H9 (cell line): ENCODE data around the gene CABP4. TPM values are rescaled to one million over a fixed set of nuclear protein-coding genes. Genes with fewer than 3 reads are reported as not detected.

Experiments used
- DNase-seq: peaks from one replicate; pipeline ENCODE4 v3.0.0-alpha.2; 2017
- H2AFZ ChIP-seq: one replicate; pipeline ENCODE4 v1.6.1; 2013; ENCODE audit warnings: mild to moderate bottlenecking, low read length, control low read depth, moderate library complexity
- H2AK5ac ChIP-seq: 2 replicates; pipeline ENCODE4 v1.6.1; 2013; ENCODE audit warnings: low read length, control low read depth, mixed read lengths; ENCODE audit not compliant: insufficient read length
- H2BK120ac ChIP-seq: one replicate; pipeline ENCODE4 v1.6.1; 2013; ENCODE audit warnings: low read depth, mild to moderate bottlenecking, low read length, control low read depth, inconsistent platforms; ENCODE audit not compliant: poor library complexity, severe bottlenecking
- H2BK12ac ChIP-seq: 2 replicates; pipeline ENCODE4 v1.6.1; 2013; ENCODE audit warnings: low read length, control low read depth, mixed read lengths, low read depth; ENCODE audit not compliant: insufficient read length
- H2BK15ac ChIP-seq: 2 replicates; pipeline ENCODE4 v1.6.1; 2013; ENCODE audit warnings: low read depth, low read length, control low read depth
- H2BK20ac ChIP-seq: one replicate; pipeline ENCODE4 v1.6.1; 2013; ENCODE audit warnings: low read depth, mild to moderate bottlenecking, low read length, control low read depth, inconsistent platforms; ENCODE audit not compliant: poor library complexity, severe bottlenecking
- H2BK5ac ChIP-seq: 2 replicates; pipeline ENCODE4 v1.6.1; 2013; ENCODE audit warnings: low read length, control low read depth, mixed read lengths; ENCODE audit not compliant: insufficient read length
- H3K14ac ChIP-seq: 2 replicates; pipeline ENCODE4 v1.6.1; 2013; ENCODE audit warnings: low read length, control low read depth; ENCODE audit not compliant: insufficient read depth
- H3K18ac ChIP-seq: 2 replicates; pipeline ENCODE4 v1.6.1; 2013; ENCODE audit warnings: low read depth, mild to moderate bottlenecking, mixed read lengths, low read length, control low read depth; ENCODE audit not compliant: insufficient read length
- H3K23ac ChIP-seq: 2 replicates; pipeline ENCODE4 v1.6.1; 2013; ENCODE audit warnings: low read length, control low read depth, mixed read lengths, low read depth; ENCODE audit not compliant: insufficient read length
- H3K23me2 ChIP-seq: 2 replicates; pipeline ENCODE4 v1.6.1; 2013; ENCODE audit warnings: low read depth, mild to moderate bottlenecking, mixed read lengths, low read length, control low read depth; ENCODE audit not compliant: insufficient read length, poor library complexity, severe bottlenecking
- H3K27ac ChIP-seq: 2 replicates; pipeline ENCODE4 v1.5.1; 2013; ENCODE audit warnings: low read length, control low read depth, mixed read lengths, low read depth; ENCODE audit not compliant: insufficient read length
- H3K27me3 ChIP-seq: 2 replicates; pipeline ENCODE4 v1.6.1; 2013; ENCODE audit warnings: low read length, control low read depth, inconsistent platforms; ENCODE audit not compliant: insufficient read depth
- H3K4ac ChIP-seq: 2 replicates; pipeline ENCODE4 v1.6.1; 2013; ENCODE audit warnings: low read depth, mild to moderate bottlenecking, control low read depth, inconsistent platforms, low read length, moderate library complexity
- H3K4me1 ChIP-seq: 2 replicates; pipeline ENCODE4 v1.6.1; 2013; ENCODE audit warnings: low read length, control low read depth, inconsistent platforms; ENCODE audit not compliant: insufficient read depth
- H3K4me2 ChIP-seq: 2 replicates; pipeline ENCODE4 v1.6.1; 2013; ENCODE audit warnings: low read length, control low read depth, mixed read lengths; ENCODE audit not compliant: insufficient read length, insufficient read depth
- H3K56ac ChIP-seq: 2 replicates; pipeline ENCODE4 v1.6.1; 2013; ENCODE audit warnings: low read depth, mild to moderate bottlenecking, mixed read lengths, low read length, control low read depth; ENCODE audit not compliant: insufficient read length
- H3K79me1 ChIP-seq: 2 replicates; pipeline ENCODE4 v1.6.1; 2013; ENCODE audit warnings: low read depth, mild to moderate bottlenecking, moderate library complexity, low read length, control low read depth, inconsistent platforms; ENCODE audit not compliant: insufficient read depth, poor library complexity, severe bottlenecking
- H3K79me2 ChIP-seq: 2 replicates; pipeline ENCODE4 v1.6.1; 2013; ENCODE audit warnings: low read length, control low read depth, inconsistent platforms; ENCODE audit not compliant: insufficient read depth
- H3K9ac ChIP-seq: 2 replicates; pipeline ENCODE4 v1.6.1; 2013; ENCODE audit warnings: low read length, control low read depth, mixed read lengths; ENCODE audit not compliant: insufficient read length; ENCODE audit errors: extremely low read depth
- H3K9me3 ChIP-seq: one replicate; pipeline ENCODE4 v1.6.1; 2013; ENCODE audit warnings: low read depth, low read length, inconsistent platforms; ENCODE audit not compliant: control insufficient read depth
- H3T11ph ChIP-seq: one replicate; pipeline ENCODE4 v1.6.1; 2013; ENCODE audit warnings: mild to moderate bottlenecking, low read length, control low read depth, inconsistent platforms
- H4K20me1 ChIP-seq: one replicate; pipeline ENCODE4 v1.6.1; 2013; ENCODE audit not compliant: control insufficient read depth, insufficient read length, insufficient read depth
- H4K5ac ChIP-seq: 2 replicates; pipeline ENCODE4 v1.6.1; 2013; ENCODE audit warnings: low read depth, mild to moderate bottlenecking, mixed read lengths, low read length, control low read depth; ENCODE audit not compliant: insufficient read length
- H4K8ac ChIP-seq: replicated peaks from 2 replicates; pipeline ENCODE4 v1.6.1; 2013; ENCODE audit warnings: low read length, control low read depth, mixed read lengths, low read depth; ENCODE audit not compliant: insufficient read length
- H4K91ac ChIP-seq: 2 replicates; pipeline ENCODE4 v1.6.1; 2013; ENCODE audit warnings: low read depth, mild to moderate bottlenecking, moderate library complexity, mixed read lengths, low read length, control low read depth; ENCODE audit not compliant: insufficient read length
- H3K27ac Mint-ChIP-seq, 3 experiments: 2 replicates in 2 of 3; 3 replicates in 1 of 3; pipeline ENCODE4 v1.8.0; 2020 to 2021; ENCODE audit warnings: mixed read lengths in 3 of 3, mild to moderate bottlenecking in 1 of 3, moderate library complexity in 1 of 3
- H3K27me3 Mint-ChIP-seq: 2 replicates; pipeline ENCODE4 v1.8.0; 2021; ENCODE audit warnings: low read depth, mild to moderate bottlenecking, moderate library complexity, mixed read lengths
- H3K36me3 Mint-ChIP-seq, 3 experiments: 2 replicates in 2 of 3; 3 replicates in 1 of 3; pipeline ENCODE4 v1.8.0; 2020 to 2021; ENCODE audit warnings: low read depth in 3 of 3, mixed read lengths in 3 of 3; ENCODE audit not compliant: insufficient read depth in 1 of 3
- H3K4me1 Mint-ChIP-seq, 2 experiments: 2 replicates each; pipeline ENCODE4 v1.8.0; 2020; ENCODE audit warnings: mixed read lengths in 2 of 2
- H3K4me3 Mint-ChIP-seq, 2 experiments: 2 replicates in 1 of 2; 3 replicates in 1 of 2; pipeline ENCODE4 v1.8.0; 2020 to 2021; ENCODE audit warnings: mild to moderate bottlenecking in 2 of 2, mixed read lengths in 2 of 2, moderate library complexity in 1 of 2
- H3K9me3 Mint-ChIP-seq, 2 experiments: 2 replicates in 1 of 2; 3 replicates in 1 of 2; pipeline ENCODE4 v1.8.0; 2020; ENCODE audit warnings: mild to moderate bottlenecking in 2 of 2, mixed read lengths in 2 of 2, moderate library complexity in 1 of 2
- WGBS: extraction: QIAGEN DNeasy Blood & Tissue Kit; methylation state at CpG from one replicate; pipeline ENCODE4 v1.1.7; 2013; ENCODE audit warnings: missing lambda C conversion rate, low lambda C conversion rate, mixed read lengths; ENCODE audit not compliant: insufficient read length; ENCODE audit errors: extremely low coverage; 5-methylcytosine and 5-hydroxymethylcytosine counted together
- total RNA-seq: library from RNA; stranded (reverse); gene quantifications from 2 replicates; pipeline ENCODE4 v1.2.1, GENCODE V29; 2021
- TF ChIP-seq, protein P1 (sequence below): fragments of 200-600 bp; sonication (generic); conservative IDR thresholded peaks from 3 replicates; pipeline ENCODE4 v1.8.0; 2021; ENCODE audit warnings: antibody characterized with exemption, mild to moderate bottlenecking

CABP4 gene
- total RNA-seq, 1 experiment from 2014 or later = not detected

DNA sequence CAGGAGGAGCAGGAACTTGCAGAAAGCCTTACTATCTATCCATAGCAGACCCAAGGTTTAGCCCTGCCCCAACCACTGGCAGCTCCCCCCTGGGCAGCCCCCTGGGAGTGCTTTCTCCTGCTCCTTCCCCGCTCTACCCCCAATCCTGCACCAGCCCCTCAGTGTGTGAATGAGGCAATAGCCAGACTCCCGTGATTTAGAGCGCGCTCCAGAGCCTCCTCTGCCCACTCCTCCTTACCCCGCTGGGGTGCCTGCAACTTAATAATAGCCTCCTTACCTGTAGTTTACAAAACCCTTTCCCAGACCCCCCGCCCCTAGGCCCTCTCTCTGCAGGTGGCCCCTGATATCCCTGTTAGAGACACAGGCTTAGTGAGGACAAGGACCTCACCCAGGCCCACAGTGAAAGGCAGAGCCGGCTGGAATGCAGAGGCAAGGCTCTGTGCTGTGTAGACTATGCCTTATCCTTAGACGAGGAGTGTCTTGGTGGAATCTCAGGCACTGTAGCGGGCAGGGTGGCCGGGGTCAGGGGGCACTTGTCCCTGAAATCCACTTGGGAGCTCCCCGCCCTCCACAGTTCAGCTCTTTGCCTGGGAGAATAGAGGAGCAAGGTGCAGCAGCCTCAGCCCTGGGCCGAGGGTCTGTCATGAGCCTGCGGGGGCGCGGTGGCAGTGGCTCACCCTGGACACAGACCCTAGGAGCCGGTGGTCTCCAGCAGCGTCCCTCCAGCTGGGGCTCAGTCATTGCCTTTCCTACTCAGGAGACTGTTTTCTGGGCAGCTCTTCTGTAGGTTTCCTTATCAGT, 44.0 kb upstream of the CABP4 start:
- no peak overlapping the region for H4K5ac ChIP-seq
- H2BK120ac ChIP-seq = no peak overlapping the region
- no peaks in the 10 kb centered on the region for H3K79me2 ChIP-seq
- DNase-seq = no peak
- Mint-ChIP-seq H3K4me1 (peaks cover 17 to 32% of the 10 kb centered on the region in 2 experiments), H3K36me3 (no peaks in the 10 kb centered on the region), H3K4me3 (no peak overlapping the region), H3K9me3 (no peaks in the 10 kb centered on the region; a peak in 1 of 5 replicates), H3K27me3 (peaks cover 52% of the 10 kb centered on the region), H3K27ac (peak overlapping the region in 1 of 3 experiments; percentile 16; a peak in 1 of 7 replicates)
- H3K18ac ChIP-seq = no peak overlapping the region
- no peaks in the 10 kb centered on the region for H4K20me1 ChIP-seq
- H2BK15ac ChIP-seq = no peak overlapping the region
- H3K23me2 ChIP-seq = no peaks in the 10 kb centered on the region
- no peaks in the 10 kb centered on the region for H3K27me3 ChIP-seq
- no peak overlapping the region for H2BK12ac ChIP-seq
- H3K9ac ChIP-seq = no peak overlapping the region
- no peak overlapping the region for H3K56ac ChIP-seq
- H2BK20ac ChIP-seq = no peak overlapping the region
- no peak overlapping the region for H3K23ac ChIP-seq
- no CpG with 5 or more reads among the region's 17 CpGs for WGBS
- H3K4me2 ChIP-seq = no peak overlapping the region
- H3K9me3 ChIP-seq = no peaks in the 10 kb centered on the region
- no peak overlapping the region for H4K91ac ChIP-seq
- no peak overlapping the region for H2AFZ ChIP-seq
- H3K4me1 ChIP-seq = no peaks in the 10 kb centered on the region
- H2AK5ac ChIP-seq = no peak overlapping the region
- H4K8ac ChIP-seq = no peak overlapping the region
- H3K4ac ChIP-seq = no peak overlapping the region
- no peak overlapping the region for H3K27ac ChIP-seq
- H3K79me1 ChIP-seq = no peaks in the 10 kb centered on the region
- no peak overlapping the region for H3T11ph ChIP-seq
- H3K14ac ChIP-seq = no peak overlapping the region
- no peak overlapping the region for H2BK5ac ChIP-seq
- TF ChIP-seq, protein P1, sequence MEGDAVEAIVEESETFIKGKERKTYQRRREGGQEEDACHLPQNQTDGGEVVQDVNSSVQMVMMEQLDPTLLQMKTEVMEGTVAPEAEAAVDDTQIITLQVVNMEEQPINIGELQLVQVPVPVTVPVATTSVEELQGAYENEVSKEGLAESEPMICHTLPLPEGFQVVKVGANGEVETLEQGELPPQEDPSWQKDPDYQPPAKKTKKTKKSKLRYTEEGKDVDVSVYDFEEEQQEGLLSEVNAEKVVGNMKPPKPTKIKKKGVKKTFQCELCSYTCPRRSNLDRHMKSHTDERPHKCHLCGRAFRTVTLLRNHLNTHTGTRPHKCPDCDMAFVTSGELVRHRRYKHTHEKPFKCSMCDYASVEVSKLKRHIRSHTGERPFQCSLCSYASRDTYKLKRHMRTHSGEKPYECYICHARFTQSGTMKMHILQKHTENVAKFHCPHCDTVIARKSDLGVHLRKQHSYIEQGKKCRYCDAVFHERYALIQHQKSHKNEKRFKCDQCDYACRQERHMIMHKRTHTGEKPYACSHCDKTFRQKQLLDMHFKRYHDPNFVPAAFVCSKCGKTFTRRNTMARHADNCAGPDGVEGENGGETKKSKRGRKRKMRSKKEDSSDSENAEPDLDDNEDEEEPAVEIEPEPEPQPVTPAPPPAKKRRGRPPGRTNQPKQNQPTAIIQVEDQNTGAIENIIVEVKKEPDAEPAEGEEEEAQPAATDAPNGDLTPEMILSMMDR = no peak
